ENCODE measurements around the gene GJA1. TPM values are rescaled to one million over a fixed set of nuclear protein-coding genes. Genes with fewer than 3 reads are reported as not detected.

Gene GJA1
- total and polyA plus RNA-seq, 2 of the 8 experiments (the other 6 are each of a cell fraction or from before 2014, with no cell fraction given), result 468 to 795 TPM

Small RNA genes lying within 50 kb of the gene (small RNA-seq; reads per million reads assigned to genes)
- not detected for gene RNU4-35P (ENCODE audit: insufficient read depth)

Other genes with a start within 250 kb of the GJA1 start
- 5.3 and 6.4 TPM in 2 replicates for gene TBC1D32, start 101.2 kb upstream of the GJA1 start, total RNA-seq (2021; fragmentation: NEBNext Ultra II Directional; extraction: Animal tissue kit (Norgen Biotek cat#: 25700))
- gene TBC1D32, start 101.2 kb upstream of the GJA1 start, polyA plus RNA-seq (2011; rRNA removed), result 1.6 and 7.1 TPM in 2 replicates